Neural progenitor cell (in vitro differentiated cells): ENCODE results near the gene C1QC. TPM values are rescaled to one million over a fixed set of nuclear protein-coding genes. Genes with fewer than 3 reads are reported as not detected.
A peak's percentile ranks its signal among the peaks of the same experiment; 100 is the strongest.

Experiments
- DNase-seq: peaks from one replicate; pipeline ENCODE4 v3.0.0-alpha.2; 2016; ENCODE audit warnings: low spot score
- H2AFZ ChIP-seq: fragments of 200-600 bp; sonication (generic); replicated peaks from 2 replicates; pipeline ENCODE4 v1.6.1; 2016; ENCODE audit warnings: antibody characterized with exemption
- H3F3A ChIP-seq: fragments of 200-600 bp; sonication (generic); 2 replicates; pipeline ENCODE4 v1.6.1; 2016; ENCODE audit warnings: antibody characterized with exemption, low read depth
- H3K27ac ChIP-seq: fragments of 200-600 bp; sonication (generic); 2 replicates; pipeline ENCODE4 v1.5.1; 2016; ENCODE audit warnings: mild to moderate bottlenecking
- H3K27me3 ChIP-seq: fragments of 200-600 bp; sonication (generic); 2 replicates; pipeline ENCODE4 v1.6.1; 2016; ENCODE audit warnings: mild to moderate bottlenecking, moderate library complexity
- H3K36me3 ChIP-seq: fragments of 200-600 bp; sonication (generic); 2 replicates; pipeline ENCODE4 v1.5.1; 2016
- H3K4me1 ChIP-seq: fragments of 200-600 bp; sonication (generic); 2 replicates; pipeline ENCODE4 v1.6.1; 2016; ENCODE audit warnings: mixed run types
- H3K4me2 ChIP-seq: fragments of 200-600 bp; sonication (generic); 2 replicates; pipeline ENCODE4 v1.6.1; 2016
- H3K4me3 ChIP-seq: fragments of 200-600 bp; sonication (generic); 2 replicates; pipeline ENCODE4 v1.5.1; 2016
- H3K79me2 ChIP-seq: fragments of 200-600 bp; sonication (generic); 2 replicates; pipeline ENCODE4 v1.6.1; 2016; ENCODE audit warnings: low read depth
- H3K9ac ChIP-seq: fragments of 200-600 bp; sonication (generic); 2 replicates; pipeline ENCODE4 v1.6.1; 2016
- H3K9me3 ChIP-seq: fragments of 200-600 bp; sonication (generic); 2 replicates; pipeline ENCODE4 v1.5.1; 2016; ENCODE audit warnings: low read depth
- H4K20me1 ChIP-seq: fragments of 200-600 bp; sonication (generic); 2 replicates; pipeline ENCODE4 v1.6.1; 2016; ENCODE audit warnings: low read depth
- H3K27ac Mint-ChIP-seq: 3 replicates; pipeline ENCODE4 v1.8.0; 2021; ENCODE audit warnings: mixed read lengths
- H3K27me3 Mint-ChIP-seq: 2 replicates; pipeline ENCODE4 v1.8.0; 2022; ENCODE audit warnings: low read depth, mild to moderate bottlenecking, inconsistent platforms, moderate library complexity, mixed read lengths; ENCODE audit not compliant: insufficient read depth
- H3K36me3 Mint-ChIP-seq: 3 replicates; pipeline ENCODE4 v1.8.0; 2021; ENCODE audit warnings: mixed read lengths
- H3K4me1 Mint-ChIP-seq: 3 replicates; pipeline ENCODE4 v1.8.0; 2021; ENCODE audit warnings: mixed read lengths
- H3K4me3 Mint-ChIP-seq: 3 replicates; pipeline ENCODE4 v1.8.0; 2021; ENCODE audit warnings: mild to moderate bottlenecking, moderate library complexity, mixed read lengths
- H3K9me3 Mint-ChIP-seq: 3 replicates; pipeline ENCODE4 v1.8.0; 2020; ENCODE audit warnings: mixed read lengths
- EZH2 ChIP-seq: fragments of 200-600 bp; sonication (generic); IDR thresholded peaks from 2 replicates; pipeline ENCODE4 v1.6.1; 2017; ENCODE audit warnings: antibody characterized with exemption, mild to moderate bottlenecking, moderate library complexity
- EZH2phosphoT487 ChIP-seq: fragments of 200-600 bp; sonication (generic); IDR thresholded peaks from 2 replicates; pipeline ENCODE4 v1.6.1; 2017; ENCODE audit warnings: antibody characterized with exemption
- total RNA-seq: library from RNA; depleted of rRNA; stranded (reverse); fragments of >200 nt; gene quantifications from 2 replicates; pipeline ENCODE4 v1.2.3, GENCODE V29; 2015; ENCODE audit warnings: low replicate concordance
- TF ChIP-seq, protein P1 (sequence below): fragments of 200-600 bp; sonication (generic); IDR thresholded peaks from 2 replicates; pipeline ENCODE4 v1.5.1; 2017; ENCODE audit warnings: antibody characterized with exemption, mild to moderate bottlenecking

The C1QC gene
- total RNA-seq, 1 donor from 2014 or later, result not detected

DNA sequence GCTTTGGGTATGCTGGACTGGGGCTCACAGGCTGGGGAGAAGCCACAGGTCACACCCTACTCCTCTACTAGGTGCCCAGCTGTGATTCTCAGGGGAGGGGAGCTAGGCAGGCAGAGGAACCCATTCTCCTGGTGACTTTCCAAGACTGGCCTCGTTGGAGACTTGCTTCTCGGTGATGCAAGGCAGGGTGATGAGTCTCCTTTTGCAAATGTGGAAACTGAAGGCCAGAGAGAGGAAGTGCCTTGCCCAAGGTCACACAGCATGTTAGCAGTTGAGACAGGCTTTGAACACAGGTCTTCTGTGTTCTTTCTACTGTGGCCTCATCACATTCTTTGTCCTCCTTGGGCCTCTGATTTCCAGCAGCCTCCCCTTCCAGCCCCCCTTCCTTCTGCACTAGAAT lies 27.5 kb upstream of the C1QC start:
- no peaks in the 10 kb centered on the region for H3K9me3 ChIP-seq
- H3K79me2 ChIP-seq, result no peaks in the 10 kb centered on the region
- no peak overlapping the region for H3K27ac ChIP-seq
- H3F3A ChIP-seq, result no peaks in the 10 kb centered on the region
- H3K4me1 ChIP-seq, result no peaks in the 10 kb centered on the region
- no peak overlapping the region for H3K4me3 ChIP-seq
- no peak overlapping the region for H3K4me2 ChIP-seq
- no peak overlapping the region for H3K9ac ChIP-seq
- no peaks in the 10 kb centered on the region for H3K36me3 ChIP-seq
- H2AFZ ChIP-seq, result no peak overlapping the region
- peaks cover 2% of the 10 kb centered on the region for H3K4me1 Mint-ChIP-seq
- no peak overlapping the region for H3K4me3 Mint-ChIP-seq
- H3K27me3 Mint-ChIP-seq, result peaks cover 37% of the 10 kb centered on the region
- H3K36me3 Mint-ChIP-seq, result no peaks in the 10 kb centered on the region
- peaks cover 37% of the 10 kb centered on the region for H3K27me3 ChIP-seq
- TF ChIP-seq EZH2phosphoT487, result no peak
- TF ChIP-seq, protein P1, sequence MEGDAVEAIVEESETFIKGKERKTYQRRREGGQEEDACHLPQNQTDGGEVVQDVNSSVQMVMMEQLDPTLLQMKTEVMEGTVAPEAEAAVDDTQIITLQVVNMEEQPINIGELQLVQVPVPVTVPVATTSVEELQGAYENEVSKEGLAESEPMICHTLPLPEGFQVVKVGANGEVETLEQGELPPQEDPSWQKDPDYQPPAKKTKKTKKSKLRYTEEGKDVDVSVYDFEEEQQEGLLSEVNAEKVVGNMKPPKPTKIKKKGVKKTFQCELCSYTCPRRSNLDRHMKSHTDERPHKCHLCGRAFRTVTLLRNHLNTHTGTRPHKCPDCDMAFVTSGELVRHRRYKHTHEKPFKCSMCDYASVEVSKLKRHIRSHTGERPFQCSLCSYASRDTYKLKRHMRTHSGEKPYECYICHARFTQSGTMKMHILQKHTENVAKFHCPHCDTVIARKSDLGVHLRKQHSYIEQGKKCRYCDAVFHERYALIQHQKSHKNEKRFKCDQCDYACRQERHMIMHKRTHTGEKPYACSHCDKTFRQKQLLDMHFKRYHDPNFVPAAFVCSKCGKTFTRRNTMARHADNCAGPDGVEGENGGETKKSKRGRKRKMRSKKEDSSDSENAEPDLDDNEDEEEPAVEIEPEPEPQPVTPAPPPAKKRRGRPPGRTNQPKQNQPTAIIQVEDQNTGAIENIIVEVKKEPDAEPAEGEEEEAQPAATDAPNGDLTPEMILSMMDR, result no peak
- TF ChIP-seq EZH2, result no peak
- H4K20me1 ChIP-seq, result peaks cover 31% of the 10 kb centered on the region
- no peak for DNase-seq
- H3K27ac Mint-ChIP-seq, result no peak overlapping the region
- H3K9me3 Mint-ChIP-seq, result no peaks in the 10 kb centered on the region

DNA sequence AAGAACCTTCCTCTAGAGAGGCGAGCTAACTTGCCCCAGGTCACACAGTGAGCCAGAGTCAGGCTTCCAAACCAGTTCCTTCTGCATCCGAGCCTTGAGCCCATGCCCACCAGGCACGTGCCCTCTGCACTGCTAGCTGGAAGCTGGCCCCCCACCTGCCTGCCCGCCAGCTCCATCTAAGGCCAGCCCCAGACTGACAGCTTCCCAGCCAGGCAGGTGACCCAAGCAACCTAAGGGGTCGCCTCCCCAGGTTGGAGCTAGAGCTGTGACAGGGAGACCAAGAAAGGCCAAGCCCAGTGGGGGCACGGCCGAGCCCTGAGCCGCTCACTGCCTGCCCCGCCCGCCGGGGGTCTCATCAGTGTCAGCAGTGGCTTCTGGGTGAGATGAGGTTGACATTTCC lies 26.9 kb upstream of the C1QC start:
- peak overlapping the region; percentile 8 for H3K4me3 Mint-ChIP-seq
- TF ChIP-seq EZH2 (no peak), EZH2phosphoT487 (no peak)
- TF ChIP-seq, protein P1, result no peak
- Histone ChIP-seq H3K79me2 (no peaks in the 10 kb centered on the region), H2AFZ (no peak overlapping the region), H3K9ac (no peak overlapping the region), H3K27me3 (peaks cover 32% of the 10 kb centered on the region), H3K4me3 (no peak overlapping the region), H4K20me1 (peaks cover 26% of the 10 kb centered on the region), H3K9me3 (no peaks in the 10 kb centered on the region), H3K4me2 (no peak overlapping the region), H3K4me1 (no peaks in the 10 kb centered on the region), H3K27ac (no peak overlapping the region), H3K36me3 (no peaks in the 10 kb centered on the region), H3F3A (no peaks in the 10 kb centered on the region)
- no peaks in the 10 kb centered on the region for H3K9me3 Mint-ChIP-seq
- H3K27me3 Mint-ChIP-seq, result peaks cover 39% of the 10 kb centered on the region
- no peaks in the 10 kb centered on the region for H3K36me3 Mint-ChIP-seq
- H3K4me1 Mint-ChIP-seq, result peaks cover 2% of the 10 kb centered on the region
- no peak overlapping the region for H3K27ac Mint-ChIP-seq
- DNase-seq, result no peak

DNA sequence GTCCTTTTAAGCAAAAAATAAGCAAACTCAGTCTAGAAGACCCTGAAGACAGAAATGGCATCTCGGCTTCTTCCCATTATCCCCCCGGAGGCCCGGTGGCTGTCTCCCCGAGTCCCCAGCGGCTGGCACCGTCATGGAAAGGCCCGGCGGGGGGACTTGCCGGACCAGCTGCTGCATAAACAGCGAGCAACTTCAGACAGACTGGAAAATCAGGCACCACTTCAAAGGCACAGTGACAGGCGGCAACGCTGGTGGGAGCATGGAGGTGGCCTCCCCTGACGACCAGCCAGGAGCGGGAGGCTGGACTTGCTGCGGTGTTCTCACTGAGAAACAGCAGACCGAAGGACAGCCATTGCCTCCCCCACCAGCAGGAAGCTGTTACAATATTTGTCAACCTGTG lies 25.4 kb upstream of the C1QC start:
- Histone ChIP-seq H3K4me2 (no peak overlapping the region), H3K9me3 (no peaks in the 10 kb centered on the region), H3K27me3 (peaks cover 25% of the 10 kb centered on the region), H2AFZ (no peak overlapping the region), H3F3A (no peaks in the 10 kb centered on the region), H3K9ac (no peak overlapping the region), H3K4me1 (no peaks in the 10 kb centered on the region), H3K4me3 (no peak overlapping the region), H3K27ac (no peak overlapping the region), H4K20me1 (peaks cover 13% of the 10 kb centered on the region), H3K36me3 (no peaks in the 10 kb centered on the region), H3K79me2 (no peaks in the 10 kb centered on the region)
- H3K9me3 Mint-ChIP-seq, result no peaks in the 10 kb centered on the region
- no peak overlapping the region for H3K27ac Mint-ChIP-seq
- peaks cover 2% of the 10 kb centered on the region for H3K4me1 Mint-ChIP-seq
- H3K27me3 Mint-ChIP-seq, result peaks cover 33% of the 10 kb centered on the region
- no peaks in the 10 kb centered on the region for H3K36me3 Mint-ChIP-seq
- H3K4me3 Mint-ChIP-seq, result no peak overlapping the region
- DNase-seq, result no peak
- TF ChIP-seq EZH2phosphoT487 (no peak), EZH2 (no peak)
- TF ChIP-seq, protein P1, result no peak
